HCT116 (cell line): ENCODE data around the gene GRIK3. TPM values are rescaled to one million over a fixed set of nuclear protein-coding genes. Genes with fewer than 3 reads are reported as not detected.

Source experiments
- ATAC-seq: fragments of 200-7000 bp; cut with Tn5 transposase; 2 replicates; pipeline ENCODE4 v1.9.1; 2020; ENCODE audit warnings: mild to moderate bottlenecking, moderate library complexity
- BruUV-seq: library from RNA; stranded (reverse); fragments of 400-500 nt; replicated peaks from 2 replicates; lab custom pipeline; 2021; lab: Mats Ljungman, UMichigan
- CTCF ChIA-PET: fragments of 300-600 bp; sonication (Branson Sonifier 250); formaldehyde crosslinking; loops from one replicate; lab custom pipeline; 2021; ENCODE audit warnings: antibody characterized with exemption; lab: Charles Lee
- POLR2A ChIA-PET: fragments of 300-600, 350-600 bp; sonication (Branson Sonifier 250); formaldehyde crosslinking; loops from one replicate; lab custom pipeline; 2021; ENCODE audit warnings: antibody characterized with exemption; lab: Charles Lee
- RAD21 ChIA-PET, 2 experiments: fragments of 300-600 bp; sonication (Branson Sonifier 250); formaldehyde crosslinking; loops; one replicate each; lab custom pipeline; 2023; ENCODE audit warnings: low total read pairs in 2 of 2; ENCODE audit not compliant: uncharacterized antibody in 2 of 2, unreplicated experiment in 2 of 2, low non-redundant PET in 1 of 2; lab: Charles Lee
- DNase-seq: peaks from one replicate; pipeline ENCODE4 v3.0.0-alpha.2; 2010; ENCODE audit warnings: low read depth, low spot score
- H2AFZ ChIP-seq: fragments of 200-600 bp; shearing (Covaris generic), sonication (generic); 2 replicates; pipeline ENCODE4 v1.6.1; 2017; ENCODE audit warnings: low read depth, mixed run types, mixed read lengths, antibody characterized with exemption, low read length; ENCODE audit not compliant: poor library complexity, severe bottlenecking
- H3K27ac ChIP-seq: 2 replicates; pipeline ENCODE4 v1.5.1; 2012; ENCODE audit warnings: low read depth, low read length
- H3K27me3 ChIP-seq: fragments of 200-600 bp; sonication (generic); 2 replicates; pipeline ENCODE4 v1.6.1; 2016; ENCODE audit warnings: mixed run types, low read length, mixed read lengths; ENCODE audit not compliant: insufficient read depth
- H3K36me3 ChIP-seq, 2 experiments: fragments of 200-500 bp in 1 of 2; fragments of 200-600 bp in 1 of 2; sonication (Bioruptor generic) in 1 of 2; sonication (generic) in 1 of 2; 2 replicates each; pipeline versions ENCODE4 v1.5.1 to v1.6.1; 2014 to 2016; ENCODE audit warnings: low read length in 2 of 2, inconsistent platforms in 1 of 2, mixed read lengths in 1 of 2, mixed run types in 1 of 2; ENCODE audit not compliant: insufficient read depth in 2 of 2, control insufficient read depth in 1 of 2
- H3K4me1 ChIP-seq, 2 experiments: fragments of 200-600 bp in 1 of 2; sonication (generic) in 1 of 2; 2 replicates each; pipeline versions ENCODE4 v1.5.1 to v1.6.1; 2012 to 2017; ENCODE audit warnings: low read length in 2 of 2, inconsistent platforms in 1 of 2, mild to moderate bottlenecking in 1 of 2, mixed read lengths in 1 of 2, mixed run types in 1 of 2, moderate library complexity in 1 of 2; ENCODE audit not compliant: insufficient read depth in 2 of 2, control insufficient read depth in 1 of 2
- H3K4me2 ChIP-seq: fragments of 200-600 bp; sonication (generic); 2 replicates; pipeline ENCODE4 v1.6.1; 2017; ENCODE audit warnings: mixed run types, low read length, mixed read lengths
- H3K4me3 ChIP-seq, 2 experiments: fragments of 200-600 bp in 1 of 2; sonication (generic) in 1 of 2; replicated peaks in 1 of 2; 2 replicates each; pipeline ENCODE4 v1.5.1; 2011 to 2016; ENCODE audit warnings: low read length in 2 of 2, control low read depth in 1 of 2, low read depth in 1 of 2, mild to moderate bottlenecking in 1 of 2, mixed read lengths in 1 of 2, mixed run types in 1 of 2
- H3K79me2 ChIP-seq: fragments of 200-600 bp; sonication (generic); 2 replicates; pipeline ENCODE4 v1.6.1; 2017; ENCODE audit warnings: mild to moderate bottlenecking, mixed run types, low read length, moderate library complexity, mixed read lengths; ENCODE audit not compliant: insufficient read depth
- H3K9ac ChIP-seq: fragments of 200-600 bp; sonication (generic); 2 replicates; pipeline ENCODE4 v1.6.1; 2016; ENCODE audit warnings: low read length, mixed read lengths
- H3K9me2 ChIP-seq: fragments of 200-600 bp; sonication (generic), shearing (Covaris generic); 2 replicates; pipeline ENCODE4 v1.6.1; 2017; ENCODE audit warnings: mixed run types, mild to moderate bottlenecking, moderate library complexity; ENCODE audit not compliant: insufficient read depth
- H3K9me3 ChIP-seq, 2 experiments: fragments of 200-500 bp in 1 of 2; fragments of 200-600 bp in 1 of 2; sonication (Bioruptor generic) in 1 of 2; sonication (generic) in 1 of 2; 2 replicates each; pipeline ENCODE4 v1.6.1; 2014 to 2017; ENCODE audit warnings: low read length in 2 of 2, mixed read lengths in 2 of 2, inconsistent platforms in 1 of 2, low read depth in 1 of 2, mild to moderate bottlenecking in 1 of 2, mixed run types in 1 of 2, moderate library complexity in 1 of 2; ENCODE audit not compliant: control insufficient read depth in 1 of 2, insufficient read depth in 1 of 2
- H4K20me1 ChIP-seq: fragments of 200-600 bp; sonication (generic), shearing (Covaris generic); 2 replicates; pipeline ENCODE4 v1.6.1; 2017; ENCODE audit warnings: mixed run types, mild to moderate bottlenecking, moderate library complexity; ENCODE audit not compliant: insufficient read depth
- YY1 ChIP-seq: IDR thresholded peaks from 2 replicates; pipeline ENCODE4 v1.6.1; 2011; ENCODE audit warnings: low read length, low read depth, moderate library complexity, mild to moderate bottlenecking; ENCODE audit not compliant: insufficient replicate concordance; ENCODE audit errors: extremely low read depth
- intact Hi-C: fragments of 100-400 bp; cut with micrococcal nuclease; formaldehyde crosslinking; loops from 2 replicates; pipeline ENCODE4 v1.10.0; 2022
- total RNA-seq: library from RNA; stranded (reverse); gene quantifications from one replicate; pipeline ENCODE4 v1.2.1, GENCODE V29; 2021; ENCODE audit not compliant: unreplicated experiment
- TF ChIP-seq, protein P1 (sequence below): IDR thresholded peaks from 2 replicates; pipeline ENCODE4 v1.6.1; 2012
- TF ChIP-seq, protein P2 (sequence below), 3 experiments: fragments of 200-600 bp in 1 of 3; sonication (generic) in 1 of 3; IDR thresholded peaks in 2 of 3; conservative IDR thresholded peaks in 1 of 3; 2 replicates each; pipeline ENCODE4 v1.5.1; 2012 to 2017; ENCODE audit warnings: low read depth in 2 of 3, low read length in 2 of 3, antibody characterized with exemption in 1 of 3, borderline replicate concordance in 1 of 3, control low read depth in 1 of 3, mild to moderate bottlenecking in 1 of 3, mixed read lengths in 1 of 3, mixed run types in 1 of 3, moderate library complexity in 1 of 3; ENCODE audit not compliant: insufficient read depth in 1 of 3
- TF ChIP-seq, protein P3 (sequence below): IDR thresholded peaks from 2 replicates; pipeline ENCODE4 v1.6.1; 2011; ENCODE audit warnings: mild to moderate bottlenecking, low read length, moderate library complexity; ENCODE audit not compliant: insufficient replicate concordance; ENCODE audit errors: extremely low read depth

GRIK3 gene
- total RNA-seq, 1 experiment from 2014 or later = not detected

DNA sequence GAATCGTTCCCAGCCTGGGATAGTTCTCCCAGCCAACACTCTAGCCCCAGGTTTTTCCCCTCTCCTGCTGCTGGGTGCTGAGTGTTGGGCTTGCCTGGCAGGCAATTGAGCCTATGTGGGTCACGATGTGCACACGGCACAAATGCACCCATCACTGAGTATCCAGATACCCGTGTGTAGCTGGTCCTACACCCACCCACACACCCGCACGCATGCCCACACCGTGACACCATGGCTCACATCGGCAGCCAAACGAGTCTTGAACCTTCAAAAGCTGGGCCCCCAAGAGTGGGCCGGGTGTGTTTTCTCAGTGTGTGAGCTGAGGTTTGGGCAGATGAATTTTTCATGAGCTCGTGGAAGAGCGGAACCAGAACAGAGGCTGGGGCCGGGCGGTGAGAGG is 188.5 kb downstream of the GRIK3 start (continued):
- TF ChIP-seq, protein P1, sequence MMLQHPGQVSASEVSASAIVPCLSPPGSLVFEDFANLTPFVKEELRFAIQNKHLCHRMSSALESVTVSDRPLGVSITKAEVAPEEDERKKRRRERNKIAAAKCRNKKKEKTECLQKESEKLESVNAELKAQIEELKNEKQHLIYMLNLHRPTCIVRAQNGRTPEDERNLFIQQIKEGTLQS = no peak
- TF ChIP-seq, all 23 proteins: peak for 0

DNA sequence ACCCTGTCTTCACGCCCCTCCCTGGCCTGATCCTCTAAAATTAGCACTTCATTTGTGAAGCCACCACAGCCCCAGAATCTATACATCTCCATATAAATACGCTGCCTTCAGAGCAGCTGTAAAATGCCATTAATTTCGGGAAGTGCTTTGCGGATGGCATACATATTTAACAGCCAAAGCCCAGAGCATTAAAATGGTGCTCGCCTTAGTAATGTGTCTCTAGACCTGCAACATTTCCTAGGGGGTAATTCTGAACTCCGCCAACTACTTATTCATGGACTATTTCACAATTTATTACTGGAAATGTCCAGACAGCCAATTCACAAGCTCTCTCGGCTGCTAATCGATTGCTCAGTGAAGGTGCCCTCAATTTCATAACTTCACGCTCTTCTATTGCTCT is 189.4 kb downstream of the GRIK3 start:
- ChIA-PET POLR2A (no interaction called here), CTCF (no interaction called here), RAD21 (no interaction called here)
- no peak overlapping the region for H2AFZ ChIP-seq
- BruUV-seq = no TSS peak
- no peak overlapping the region for H3K9ac ChIP-seq
- no peak for DNase-seq
- peaks cover 65% of the 10 kb centered on the region for H3K27me3 ChIP-seq
- H3K4me3 ChIP-seq = no peak overlapping the region
- H4K20me1 ChIP-seq = no peaks in the 10 kb centered on the region
- H3K4me1 ChIP-seq = no peaks in the 10 kb centered on the region
- TF ChIP-seq, protein P2, sequence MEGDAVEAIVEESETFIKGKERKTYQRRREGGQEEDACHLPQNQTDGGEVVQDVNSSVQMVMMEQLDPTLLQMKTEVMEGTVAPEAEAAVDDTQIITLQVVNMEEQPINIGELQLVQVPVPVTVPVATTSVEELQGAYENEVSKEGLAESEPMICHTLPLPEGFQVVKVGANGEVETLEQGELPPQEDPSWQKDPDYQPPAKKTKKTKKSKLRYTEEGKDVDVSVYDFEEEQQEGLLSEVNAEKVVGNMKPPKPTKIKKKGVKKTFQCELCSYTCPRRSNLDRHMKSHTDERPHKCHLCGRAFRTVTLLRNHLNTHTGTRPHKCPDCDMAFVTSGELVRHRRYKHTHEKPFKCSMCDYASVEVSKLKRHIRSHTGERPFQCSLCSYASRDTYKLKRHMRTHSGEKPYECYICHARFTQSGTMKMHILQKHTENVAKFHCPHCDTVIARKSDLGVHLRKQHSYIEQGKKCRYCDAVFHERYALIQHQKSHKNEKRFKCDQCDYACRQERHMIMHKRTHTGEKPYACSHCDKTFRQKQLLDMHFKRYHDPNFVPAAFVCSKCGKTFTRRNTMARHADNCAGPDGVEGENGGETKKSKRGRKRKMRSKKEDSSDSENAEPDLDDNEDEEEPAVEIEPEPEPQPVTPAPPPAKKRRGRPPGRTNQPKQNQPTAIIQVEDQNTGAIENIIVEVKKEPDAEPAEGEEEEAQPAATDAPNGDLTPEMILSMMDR (IDR thresholded peaks at IDR 0.05 in 2 of 3, conservative IDR thresholded peaks at IDR 0.05 in 1 of 3; ENCODE audit: borderline replicate concordance in 1 of 3, insufficient read depth in 1 of 3, low read depth in 2 of 3, low read length in 2 of 3) = no peak
- TF ChIP-seq, protein P3, sequence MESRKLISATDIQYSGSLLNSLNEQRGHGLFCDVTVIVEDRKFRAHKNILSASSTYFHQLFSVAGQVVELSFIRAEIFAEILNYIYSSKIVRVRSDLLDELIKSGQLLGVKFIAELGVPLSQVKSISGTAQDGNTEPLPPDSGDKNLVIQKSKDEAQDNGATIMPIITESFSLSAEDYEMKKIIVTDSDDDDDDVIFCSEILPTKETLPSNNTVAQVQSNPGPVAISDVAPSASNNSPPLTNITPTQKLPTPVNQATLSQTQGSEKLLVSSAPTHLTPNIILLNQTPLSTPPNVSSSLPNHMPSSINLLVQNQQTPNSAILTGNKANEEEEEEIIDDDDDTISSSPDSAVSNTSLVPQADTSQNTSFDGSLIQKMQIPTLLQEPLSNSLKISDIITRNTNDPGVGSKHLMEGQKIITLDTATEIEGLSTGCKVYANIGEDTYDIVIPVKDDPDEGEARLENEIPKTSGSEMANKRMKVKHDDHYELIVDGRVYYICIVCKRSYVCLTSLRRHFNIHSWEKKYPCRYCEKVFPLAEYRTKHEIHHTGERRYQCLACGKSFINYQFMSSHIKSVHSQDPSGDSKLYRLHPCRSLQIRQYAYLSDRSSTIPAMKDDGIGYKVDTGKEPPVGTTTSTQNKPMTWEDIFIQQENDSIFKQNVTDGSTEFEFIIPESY = no peak
- TF ChIP-seq YY1 = no peak
- intact Hi-C loops = no loop called here
- ATAC-seq = no peak
- H3K4me2 ChIP-seq = no peak overlapping the region
- no peaks in the 10 kb centered on the region for H3K9me2 ChIP-seq
- no peaks in the 10 kb centered on the region for H3K36me3 ChIP-seq
- H3K79me2 ChIP-seq = no peaks in the 10 kb centered on the region
- H3K9me3 ChIP-seq = no peaks in the 10 kb centered on the region
- no peak overlapping the region for H3K27ac ChIP-seq
